ENCODE measurements around the gene B3GAT3.

GRCh38 chr11:62664405-62665074, 42.8 kb upstream of the B3GAT3 start:
- TF ChIP-seq CTCF (conservative IDR thresholded peaks at IDR 0.05), result no peak
- no peak for TF ChIP-seq ZFX (IDR thresholded peaks at IDR 0.05)
